CD14-positive monocyte (primary cell): ENCODE data around the gene TMEM151A. TPM values are rescaled to one million over a fixed set of nuclear protein-coding genes. Genes with fewer than 3 reads are reported as not detected.

Source experiments
- DNase-seq, 3 donors: peaks; one replicate each; pipeline ENCODE4 v3.0.0-alpha.2; 2011 to 2022
- H2AFZ ChIP-seq: 2 replicates; pipeline ENCODE4 v1.6.0; 2012; ENCODE audit warnings: mild to moderate bottlenecking, low read depth, low read length, inconsistent platforms; ENCODE audit not compliant: insufficient read depth, poor library complexity, severe bottlenecking
- H3K27ac ChIP-seq, 2 donors: 1 replicate in 1 of 2; 2 replicates in 1 of 2; pipeline ENCODE4 v1.5.1; 2012 to 2013; ENCODE audit warnings: low read length in 2 of 2, control low read depth in 1 of 2, inconsistent platforms in 1 of 2, low read depth in 1 of 2, mild to moderate bottlenecking in 1 of 2
- H3K27me3 ChIP-seq, 2 donors: one replicate each; pipeline versions ENCODE4 v1.6.0 to v1.6.1; 2011 to 2013; ENCODE audit warnings: low read length in 2 of 2; ENCODE audit not compliant: control insufficient read depth in 2 of 2, insufficient read depth in 2 of 2
- H3K36me3 ChIP-seq, 2 donors: replicated peaks in 1 of 2; 1 replicate in 1 of 2; 2 replicates in 1 of 2; pipeline versions ENCODE4 v1.5.1 to v1.6.1; 2012 to 2013; ENCODE audit warnings: low read length in 2 of 2, control low read depth in 1 of 2, inconsistent platforms in 1 of 2, mild to moderate bottlenecking in 1 of 2; ENCODE audit not compliant: insufficient read depth in 2 of 2, control insufficient read depth in 1 of 2
- H3K4me1 ChIP-seq, 2 donors: 1 replicate in 1 of 2; 2 replicates in 1 of 2; pipeline versions ENCODE4 v1.5.1 to v1.6.1; 2012 to 2013; ENCODE audit warnings: low read length in 2 of 2, control low read depth in 1 of 2, inconsistent platforms in 1 of 2, mild to moderate bottlenecking in 1 of 2, moderate library complexity in 1 of 2; ENCODE audit not compliant: insufficient read depth in 2 of 2, control insufficient read depth in 1 of 2
- H3K4me2 ChIP-seq: replicated peaks from 2 replicates; pipeline ENCODE3; 2012; ENCODE audit warnings: low read length, moderate library complexity, mild to moderate bottlenecking; ENCODE audit not compliant: poor library complexity, severe bottlenecking; ENCODE audit errors: extremely low read depth
- H3K4me3 ChIP-seq, 3 experiments: fragments of 200-600 bp in 1 of 3; sonication (generic) in 1 of 3; replicated peaks in 1 of 3; 1 replicate in 2 of 3; 2 replicates in 1 of 3; pipeline ENCODE4 v1.5.1; 2011 to 2013; ENCODE audit warnings: low read length in 3 of 3, mild to moderate bottlenecking in 3 of 3, control low read depth in 2 of 3, low read depth in 2 of 3, inconsistent platforms in 1 of 3, moderate library complexity in 1 of 3
- H3K79me2 ChIP-seq: 2 replicates; pipeline ENCODE4 v1.6.0; 2012; ENCODE audit warnings: mild to moderate bottlenecking, control low read depth, inconsistent platforms, low read length, moderate library complexity; ENCODE audit not compliant: insufficient read depth
- H3K9ac ChIP-seq: 2 replicates; pipeline ENCODE4 v1.6.0; 2017; ENCODE audit warnings: low read length, mild to moderate bottlenecking; ENCODE audit not compliant: insufficient read depth, poor library complexity, severe bottlenecking
- H3K9me3 ChIP-seq, 2 donors: replicated peaks in 1 of 2; 1 replicate in 1 of 2; 2 replicates in 1 of 2; pipeline versions ENCODE4 v1.5.1 to v1.6.1; 2012 to 2013; ENCODE audit warnings: low read length in 2 of 2, control low read depth in 1 of 2; ENCODE audit not compliant: control insufficient read depth in 1 of 2, insufficient read depth in 1 of 2
- H4K20me1 ChIP-seq: 2 replicates; pipeline ENCODE4 v1.6.0; 2012; ENCODE audit warnings: mild to moderate bottlenecking, low read length, control low read depth, moderate library complexity; ENCODE audit not compliant: insufficient read depth
- H3K27ac Mint-ChIP-seq, 7 donors: one replicate each; pipeline ENCODE4 v1.8.0; 2020; ENCODE audit warnings: mild to moderate bottlenecking in 7 of 7, mixed read lengths in 7 of 7, moderate library complexity in 6 of 7, inconsistent platforms in 2 of 7
- H3K27me3 Mint-ChIP-seq, 3 donors: one replicate each; pipeline ENCODE4 v1.8.0; 2021 to 2022; ENCODE audit warnings: low read depth in 3 of 3, mild to moderate bottlenecking in 3 of 3, mixed read lengths in 3 of 3, moderate library complexity in 3 of 3, inconsistent platforms in 1 of 3
- H3K36me3 Mint-ChIP-seq, 2 donors: one replicate each; pipeline ENCODE4 v1.8.0; 2020; ENCODE audit warnings: mixed read lengths in 2 of 2, inconsistent platforms in 1 of 2, mild to moderate bottlenecking in 1 of 2
- H3K4me1 Mint-ChIP-seq: one replicate; pipeline ENCODE4 v1.8.0; 2020; ENCODE audit warnings: mild to moderate bottlenecking, mixed read lengths
- H3K4me3 Mint-ChIP-seq, 2 donors: one replicate each; pipeline ENCODE4 v1.8.0; 2020; ENCODE audit warnings: mild to moderate bottlenecking in 2 of 2, mixed read lengths in 2 of 2, moderate library complexity in 1 of 2
- H3K9me3 Mint-ChIP-seq, 7 donors: one replicate each; pipeline ENCODE4 v1.8.0; 2020 to 2022; ENCODE audit warnings: mixed read lengths in 7 of 7, mild to moderate bottlenecking in 6 of 7, moderate library complexity in 6 of 7, inconsistent platforms in 2 of 7
- CTCF ChIP-seq: fragments of 200-600 bp; IDR thresholded peaks from one replicate; pipeline ENCODE4 v1.8.0; 2022; ENCODE audit warnings: antibody characterized with exemption, mild to moderate bottlenecking
- WGBS: methylation state at CpG from one replicate; pipeline ENCODE4 v1.1.5; 2013; ENCODE audit warnings: missing lambda C conversion rate; ENCODE audit not compliant: insufficient coverage; 5-methylcytosine and 5-hydroxymethylcytosine counted together
- intact Hi-C, 2 donors: fragments of 100-400 bp; cut with micrococcal nuclease; formaldehyde crosslinking; loops; one replicate each; pipeline versions ENCODE4 v1.15.0 to v1.15.1; 2023
- polyA plus RNA-seq, 3 donors: library from polyadenylated mRNA; depleted of rRNA in 1 of 3; unstranded in 2 of 3; stranded (reverse) in 1 of 3; fragments of 300-500 nt in 2 of 3; fragments of >200 nt in 1 of 3; fragmentation: Illumina TruSeq in 2 of 3; gene quantifications; 1 replicate in 2 of 3; 2 replicates in 1 of 3; pipeline ENCODE4 v1.2.3, GENCODE V29; 2012 to 2021

Gene TMEM151A
- polyA plus RNA-seq, 3 donors: not detected

GRCh38 chr11:66243782-66244535 lies 47.7 kb upstream of the TMEM151A start:
- no peak overlapping the region for H3K9ac ChIP-seq
- H3K4me1 ChIP-seq: no peaks in the 10 kb centered on the region
- Mint-ChIP-seq H3K4me3 (no peak overlapping the region), H3K36me3 (peaks cover 72 to 73% of the 10 kb centered on the region in 2 donors), H3K9me3 (no peaks in the 10 kb centered on the region), H3K27me3 (peaks cover 0 to 3% (median 1%) of the 10 kb centered on the region in 3 donors), H3K27ac (no peak overlapping the region), H3K4me1 (no peaks in the 10 kb centered on the region)
- TF ChIP-seq CTCF: no peak
- H3K4me3 ChIP-seq: no peak overlapping the region
- H3K27me3 ChIP-seq: no peaks in the 10 kb centered on the region
- no peak for DNase-seq
- intact Hi-C loops: no loop called here
- no peak overlapping the region for H3K4me2 ChIP-seq
- no peak overlapping the region for H2AFZ ChIP-seq
- WGBS: 89% methylated on average over 12 of the region's 13 CpGs
- H3K9me3 ChIP-seq: no peaks in the 10 kb centered on the region
- H3K27ac ChIP-seq: no peak overlapping the region
- no peaks in the 10 kb centered on the region for H3K79me2 ChIP-seq
- peaks cover 47 to 73% of the 10 kb centered on the region in 2 donors for H3K36me3 ChIP-seq
- no peaks in the 10 kb centered on the region for H4K20me1 ChIP-seq

- intact Hi-C loops: no loop called here
- Mint-ChIP-seq H3K4me1 (no peaks in the 10 kb centered on the region), H3K27ac (no peak overlapping the region), H3K36me3 (peaks cover 53 to 56% of the 10 kb centered on the region in 2 donors), H3K9me3 (no peaks in the 10 kb centered on the region), H3K4me3 (no peak overlapping the region), H3K27me3 (peaks cover 0 to 3% (median 1%) of the 10 kb centered on the region in 3 donors)
- Histone ChIP-seq H3K4me2 (no peak overlapping the region), H3K36me3 (peaks cover 22 to 44% of the 10 kb centered on the region in 2 donors), H3K9me3 (no peaks in the 10 kb centered on the region), H3K4me3 (no peak overlapping the region), H3K9ac (no peak overlapping the region), H3K27ac (no peak overlapping the region), H3K4me1 (no peaks in the 10 kb centered on the region), H2AFZ (no peak overlapping the region), H4K20me1 (no peaks in the 10 kb centered on the region), H3K79me2 (no peaks in the 10 kb centered on the region), H3K27me3 (no peaks in the 10 kb centered on the region)
- WGBS: 100% methylated on average over 3 of the region's 4 CpGs
- no peak for TF ChIP-seq CTCF
- DNase-seq: no peak
Observed at GRCh38 chr11:66247295-66247694, 44.4 kb upstream of the TMEM151A start.
